NCI-H748 (cell line): Measurements from ENCODE around the gene CHSY3.

Experiments
- DNase-seq: peaks from one replicate; lab custom pipeline; 2025; ENCODE audit not compliant: unreplicated experiment; lab: John Stamatoyannopoulos, UW

The CHSY3 gene

DNA sequence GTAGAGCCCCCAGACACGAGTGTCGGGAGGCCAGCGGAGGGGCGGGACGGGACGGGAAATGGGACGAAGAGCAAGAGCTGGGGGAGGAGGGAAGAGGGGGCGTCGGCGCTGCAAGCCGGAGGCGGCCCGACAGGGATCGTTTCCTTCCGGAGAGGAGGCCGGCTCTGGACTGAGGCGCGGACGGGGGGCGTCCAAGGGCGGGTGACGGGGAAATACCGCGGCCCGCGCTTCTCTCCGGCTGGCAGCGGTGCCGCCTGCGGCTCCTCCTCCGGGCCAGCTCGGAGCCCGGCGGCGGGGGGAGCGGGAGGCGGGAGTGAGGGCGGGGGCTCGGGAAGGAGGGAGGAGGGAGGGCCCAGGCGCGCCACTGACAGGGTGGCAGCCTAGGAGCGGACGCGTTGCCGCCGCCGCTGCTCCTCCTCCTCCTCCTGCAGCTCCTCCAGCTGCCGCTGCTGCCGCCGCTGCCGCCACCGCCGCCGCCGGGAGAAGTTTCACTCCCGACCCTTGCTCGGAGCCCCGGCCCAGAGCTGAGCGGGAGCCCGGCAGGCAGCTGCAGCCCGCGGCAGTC, at the start of gene CHSY3:
TSS of gene CHSY3 (plus strand) at position 364 of the 565 bp plus-strand sequence.
- peak; percentile 77 for DNase-seq

DNA sequence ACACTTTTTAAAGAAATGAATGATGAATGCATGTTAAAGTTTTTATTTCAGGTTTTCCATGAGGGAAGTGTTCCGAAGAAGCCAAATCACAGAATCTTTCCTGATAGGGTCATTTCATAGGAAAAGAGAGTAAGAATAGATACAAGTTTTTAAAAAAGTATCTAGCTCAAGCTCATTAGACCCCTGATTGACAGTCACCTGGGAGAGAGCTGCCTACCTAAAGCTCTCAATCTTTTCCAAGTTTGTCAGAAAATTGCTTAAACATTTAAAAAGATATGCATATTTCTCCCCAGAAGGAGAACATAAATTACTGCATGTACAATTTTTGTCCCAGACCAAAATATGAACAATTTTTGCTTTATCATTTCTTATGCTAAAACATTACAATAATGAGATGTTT, 47.9 kb upstream of the CHSY3 start:
- DNase-seq: no peak

DNA sequence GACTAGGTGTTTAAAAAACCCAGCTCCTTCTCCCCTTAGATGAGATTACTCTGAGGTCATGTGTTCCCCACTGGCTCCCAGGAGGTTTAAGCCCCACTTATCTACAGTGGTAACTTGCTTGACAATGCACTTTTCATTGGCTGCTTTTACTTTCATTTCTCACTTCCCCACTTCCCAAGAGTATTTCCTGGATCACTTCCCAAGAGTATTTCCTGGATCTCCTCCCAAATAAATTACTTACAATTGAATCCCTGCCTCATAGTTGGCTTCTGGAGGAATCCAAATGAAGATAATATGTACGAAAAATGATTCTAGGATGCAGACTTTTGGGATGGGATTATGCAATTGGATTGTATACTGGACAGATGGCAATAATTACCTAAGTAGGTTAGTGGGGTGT, 47.1 kb upstream of the CHSY3 start:
- no peak for DNase-seq

DNA sequence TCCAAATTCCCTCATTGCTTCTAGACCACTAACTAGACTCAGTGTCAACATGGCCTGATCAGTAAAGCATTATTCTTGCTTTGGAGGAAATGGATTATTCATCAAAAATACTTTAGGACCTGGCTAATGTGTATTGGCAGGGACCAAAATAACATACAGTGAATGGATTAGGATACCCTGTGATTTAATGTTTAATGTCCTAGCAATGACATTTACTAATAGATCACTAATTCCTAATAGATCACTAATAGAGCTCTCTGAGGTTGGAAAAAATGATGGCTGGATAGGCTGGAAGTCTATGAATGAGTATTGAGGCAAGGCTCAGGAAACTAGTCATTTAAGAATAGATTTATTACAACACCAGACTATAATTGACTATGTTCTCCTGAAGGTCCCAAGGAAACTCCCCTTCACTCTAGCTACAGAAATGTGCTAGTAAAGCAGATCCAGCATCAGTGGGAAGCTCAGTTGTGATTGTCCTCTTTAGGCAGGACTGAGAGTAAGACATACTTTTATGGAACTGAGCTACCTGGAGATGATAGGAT, 46.1 kb upstream of the CHSY3 start:
- DNase-seq: no peak

DNA sequence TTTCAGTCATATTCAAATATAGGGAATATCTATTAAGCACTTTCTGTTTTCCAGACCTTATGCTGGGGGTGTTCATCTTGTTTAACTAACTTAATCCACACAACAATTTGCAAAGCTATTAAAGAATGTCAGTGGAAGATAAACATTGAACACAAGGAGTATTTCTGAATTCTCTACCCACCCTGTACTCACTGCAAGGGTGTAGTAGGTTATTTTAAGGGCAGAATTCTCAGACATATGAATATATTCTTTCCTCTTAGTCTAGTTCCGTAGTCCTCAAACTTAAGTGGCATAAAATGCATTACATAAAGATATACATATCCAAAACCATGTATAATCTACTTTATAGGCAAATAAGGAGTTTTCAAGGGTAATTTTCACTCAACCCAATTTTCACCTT, 19.9 kb upstream of the CHSY3 start:
- DNase-seq: no peak

DNA sequence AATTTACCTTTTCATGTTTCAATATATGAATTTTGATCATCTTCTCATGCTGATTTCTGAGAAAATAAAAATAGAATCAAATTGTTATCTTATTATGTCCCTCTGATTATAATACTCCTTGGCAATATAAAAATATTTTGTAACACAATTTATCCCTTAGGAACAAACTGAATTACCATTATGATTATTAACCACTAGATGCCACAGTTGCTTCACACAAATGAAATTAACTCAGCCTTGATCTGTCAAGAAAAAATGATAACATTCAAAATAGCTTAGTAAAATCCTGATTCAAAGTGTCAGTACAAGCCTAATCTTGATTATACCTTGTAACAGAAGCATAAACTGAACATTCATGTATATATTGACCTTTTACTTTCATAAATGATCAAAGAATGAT, 4.8 kb upstream of the CHSY3 start:
- no peak for DNase-seq

DNA sequence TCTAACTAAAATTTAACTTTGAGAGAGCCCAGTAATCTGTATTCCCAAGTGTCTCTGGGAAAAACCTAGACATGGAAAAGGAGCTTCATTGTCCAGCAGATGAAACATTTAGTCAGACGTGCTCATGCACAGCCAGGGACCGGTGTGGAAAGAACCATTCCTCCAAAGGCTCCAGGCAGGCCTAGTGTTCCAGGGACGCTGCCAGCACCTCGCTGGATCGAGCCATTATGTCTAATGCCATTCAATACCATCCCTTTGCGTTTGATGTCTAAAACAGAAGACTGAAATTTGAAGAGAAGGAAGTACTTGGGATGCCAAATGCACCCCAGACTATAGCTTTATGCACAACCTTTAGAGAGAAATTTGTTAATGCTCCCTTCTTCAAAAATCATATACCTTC, 1.4 kb upstream of the CHSY3 start:
- DNase-seq: peak; percentile 18

DNA sequence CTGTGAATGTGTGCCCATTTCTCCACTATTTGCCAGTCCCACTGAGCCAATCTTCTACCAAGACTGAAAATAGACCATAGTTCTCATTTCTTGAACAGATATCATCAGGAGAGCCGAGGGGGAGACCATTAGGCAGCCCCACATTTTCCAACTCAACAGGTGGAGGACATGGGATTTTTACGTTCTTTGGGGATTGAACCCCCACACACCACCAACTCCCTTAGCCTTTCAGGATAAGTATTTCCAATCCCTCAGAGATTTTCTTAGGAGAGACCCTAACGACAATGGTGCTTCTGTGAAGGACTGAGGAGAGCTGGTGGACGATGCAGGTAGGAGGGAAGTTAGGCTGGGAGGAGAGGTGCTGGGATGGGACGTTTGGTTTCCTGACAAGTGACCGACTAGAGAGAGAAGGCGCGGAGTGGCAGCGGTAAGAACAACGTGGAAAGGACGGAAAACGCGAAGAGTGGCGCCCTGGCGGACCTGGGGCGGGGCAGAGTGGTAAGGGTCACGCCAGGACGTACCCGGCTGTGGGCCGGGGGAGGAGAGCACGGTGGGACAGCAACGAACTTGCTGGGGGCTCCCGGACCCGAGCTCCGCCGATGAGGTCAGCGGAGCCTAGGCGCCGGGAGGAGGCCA, 681 bp upstream of the CHSY3 start:
- DNase-seq: no peak

DNA sequence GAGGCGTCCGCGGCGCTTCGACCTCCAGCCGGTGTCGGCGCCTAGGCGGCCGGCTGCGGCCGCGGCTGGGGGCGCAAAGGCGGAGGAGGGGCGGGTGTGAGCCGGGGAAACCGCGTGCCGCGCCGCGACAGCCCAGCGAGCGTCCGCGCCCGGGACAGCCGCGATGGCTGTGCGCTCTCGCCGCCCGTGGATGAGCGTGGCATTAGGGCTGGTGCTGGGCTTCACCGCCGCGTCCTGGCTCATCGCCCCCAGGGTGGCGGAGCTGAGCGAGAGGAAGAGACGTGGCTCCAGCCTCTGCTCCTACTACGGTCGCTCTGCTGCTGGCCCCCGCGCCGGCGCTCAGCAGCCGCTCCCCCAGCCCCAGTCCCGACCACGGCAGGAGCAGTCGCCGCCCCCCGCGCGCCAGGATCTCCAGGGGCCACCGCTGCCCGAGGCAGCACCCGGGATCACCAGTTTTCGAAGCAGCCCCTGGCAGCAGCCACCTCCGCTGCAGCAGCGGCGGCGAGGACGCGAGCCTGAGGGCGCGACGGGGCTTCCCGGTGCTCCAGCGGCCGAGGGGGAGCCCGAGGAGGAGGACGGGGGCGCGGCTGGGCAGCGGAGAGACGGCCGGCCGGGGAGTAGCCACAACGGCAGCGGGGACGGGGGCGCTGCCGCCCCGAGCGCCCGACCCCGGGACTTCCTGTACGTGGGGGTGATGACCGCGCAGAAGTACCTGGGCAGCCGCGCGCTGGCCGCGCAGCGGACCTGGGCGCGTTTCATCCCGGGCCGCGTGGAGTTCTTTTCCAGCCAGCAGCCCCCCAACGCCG, 605 bp downstream of the CHSY3 start:
- DNase-seq: peak; percentile 57

DNA sequence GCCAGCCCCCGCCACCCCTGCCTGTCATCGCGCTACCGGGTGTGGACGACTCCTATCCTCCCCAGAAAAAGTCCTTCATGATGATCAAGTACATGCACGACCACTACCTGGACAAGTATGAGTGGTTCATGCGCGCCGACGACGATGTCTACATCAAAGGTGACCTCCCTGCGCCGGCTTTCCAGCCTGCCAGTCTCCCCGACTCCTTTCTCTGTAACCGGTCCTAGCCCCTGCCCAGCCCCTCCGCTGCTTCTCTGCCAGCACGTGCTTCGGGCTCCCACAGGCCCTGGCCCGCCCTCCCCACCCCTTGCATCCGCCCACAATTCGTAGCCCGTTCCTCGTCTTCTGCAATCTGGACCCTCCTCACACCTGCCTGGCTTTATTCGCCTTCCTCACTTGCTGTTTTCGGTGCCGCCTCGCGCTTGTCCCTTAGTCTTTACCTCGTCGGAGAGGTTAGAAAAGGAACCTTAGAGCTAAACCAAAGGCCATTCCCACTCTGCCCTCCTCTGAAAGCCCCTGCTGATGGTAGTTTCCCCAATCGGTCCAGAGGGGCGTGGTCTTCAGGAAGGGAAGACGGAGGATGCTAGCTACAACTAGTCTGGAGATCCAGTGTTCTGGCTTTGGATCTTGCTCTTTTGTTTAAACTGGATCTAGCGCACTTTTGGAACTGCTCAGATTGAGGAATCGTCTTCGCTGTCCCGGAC, 1.4 kb downstream of the CHSY3 start:
- DNase-seq: peak; percentile 57

DNA sequence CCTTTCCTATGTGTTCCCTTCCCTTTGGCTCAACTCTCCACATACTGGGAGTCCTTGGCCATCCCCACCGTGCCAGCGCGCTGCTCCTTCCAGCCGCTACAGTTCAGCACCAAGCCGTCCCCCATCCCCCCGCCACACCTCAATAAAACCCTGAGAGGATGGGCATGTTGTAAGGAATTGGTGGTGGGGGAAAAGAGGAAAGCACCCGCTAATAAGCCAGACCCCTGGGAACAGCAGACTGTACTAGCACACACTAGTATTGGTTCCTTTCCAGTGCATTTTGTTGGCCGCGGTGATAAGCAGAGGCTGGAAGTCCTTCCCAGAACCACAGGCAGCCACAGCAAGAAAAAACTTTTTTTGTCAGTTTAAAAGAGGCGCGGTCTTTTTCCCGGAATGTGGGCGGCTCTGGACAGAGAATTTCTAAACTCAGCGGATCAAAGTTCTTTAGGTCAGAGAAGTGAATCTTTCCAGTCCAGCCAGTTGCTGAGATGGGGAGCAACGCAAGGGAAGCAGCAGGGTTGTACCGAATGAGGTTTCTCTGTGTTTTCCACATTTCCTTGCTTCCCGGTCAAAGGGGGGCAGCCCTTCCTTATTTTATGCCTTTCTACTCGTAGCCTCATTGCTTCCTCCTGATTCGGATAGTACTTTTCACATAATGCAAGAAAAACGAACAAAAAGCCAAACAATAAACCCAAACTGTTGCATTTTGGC, 2.1 kb downstream of the CHSY3 start:
- DNase-seq: no peak

DNA sequence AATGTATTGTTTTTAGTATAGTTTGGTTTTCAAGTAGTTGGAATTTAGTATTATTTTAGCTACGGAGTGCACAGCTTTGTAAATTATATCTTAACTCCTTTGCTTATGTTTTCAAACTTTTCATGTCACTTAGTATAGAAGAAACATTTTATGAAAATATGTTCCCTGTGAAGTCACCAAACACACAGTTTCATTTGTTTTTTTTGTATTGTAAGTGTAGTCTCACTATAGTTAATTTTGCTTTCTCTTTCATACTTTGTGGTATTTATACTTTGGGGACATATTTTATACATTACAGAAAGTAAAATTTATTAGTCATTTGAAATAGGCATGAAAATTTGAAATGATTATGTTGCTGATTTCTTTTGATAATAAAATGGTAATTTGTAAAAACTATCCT, 5.0 kb downstream of the CHSY3 start:
- no peak for DNase-seq

DNA sequence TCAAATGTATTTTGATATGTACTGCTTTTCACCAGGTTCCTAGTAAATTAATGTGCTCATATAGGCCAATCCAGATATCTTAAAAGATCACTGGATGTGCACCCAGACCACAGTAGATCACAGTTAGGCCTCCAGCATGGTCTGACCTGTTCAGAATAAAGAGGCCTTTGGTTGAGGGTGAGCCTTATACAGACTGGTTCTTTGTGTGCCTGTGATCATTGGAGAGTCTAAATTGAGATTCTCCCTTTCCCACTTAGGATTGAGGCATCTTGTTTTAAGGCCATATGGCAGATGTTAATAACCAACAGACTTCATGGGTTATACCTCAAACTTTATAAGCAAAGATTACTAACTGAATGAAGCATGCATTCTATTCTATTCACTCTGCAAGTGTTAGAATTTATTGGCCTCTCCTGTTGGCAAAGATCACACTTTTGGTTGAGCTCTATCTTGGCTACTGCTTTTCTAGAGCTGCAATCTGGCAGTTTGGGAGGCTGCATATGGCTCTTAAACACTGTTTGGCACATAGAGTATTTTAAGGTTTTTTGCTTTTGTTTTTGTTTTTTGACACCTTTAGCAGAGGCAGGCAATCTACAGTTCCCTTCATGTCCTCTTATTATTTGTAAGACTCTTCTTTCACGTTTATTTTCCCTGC, 8.5 kb downstream of the CHSY3 start:
- no peak for DNase-seq

DNA sequence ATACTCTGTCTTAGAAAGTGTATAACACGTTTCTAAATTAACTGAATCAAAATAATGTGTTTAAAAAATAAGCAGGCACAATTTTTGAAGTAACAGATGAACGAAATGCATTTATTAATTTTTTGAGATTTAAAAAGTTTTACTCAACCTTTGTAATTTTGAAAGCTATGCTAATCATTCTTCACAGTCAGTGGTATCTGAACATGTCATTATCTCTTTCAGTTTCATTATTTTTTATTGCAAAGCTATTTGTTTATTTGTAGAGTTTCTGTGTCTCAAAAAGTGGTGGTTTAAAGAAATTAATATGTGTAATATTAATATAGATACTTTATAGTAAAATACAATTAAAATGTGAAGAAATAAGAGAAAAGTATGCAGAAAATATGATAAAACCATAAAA, 11.2 kb downstream of the CHSY3 start:
- DNase-seq: no peak

DNA sequence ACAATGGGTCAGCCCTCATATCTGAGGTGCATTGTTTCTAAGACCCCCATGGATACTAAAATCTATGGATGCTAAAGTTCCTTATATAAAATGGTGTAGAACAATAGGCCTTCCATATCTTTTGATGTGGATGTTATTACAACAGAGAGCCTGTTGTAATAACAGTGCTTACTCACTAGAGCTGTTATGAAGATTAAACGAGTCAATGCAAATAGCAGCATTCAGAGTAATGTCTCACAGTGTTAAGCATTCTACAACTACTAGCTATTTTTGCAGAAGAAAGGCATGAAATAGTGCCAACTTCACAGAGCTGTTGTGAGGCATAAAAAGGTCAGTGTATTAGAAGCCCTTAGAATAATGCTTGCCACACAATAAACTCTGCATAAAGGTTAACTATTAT, 13.0 kb downstream of the CHSY3 start:
- no peak for DNase-seq

DNA sequence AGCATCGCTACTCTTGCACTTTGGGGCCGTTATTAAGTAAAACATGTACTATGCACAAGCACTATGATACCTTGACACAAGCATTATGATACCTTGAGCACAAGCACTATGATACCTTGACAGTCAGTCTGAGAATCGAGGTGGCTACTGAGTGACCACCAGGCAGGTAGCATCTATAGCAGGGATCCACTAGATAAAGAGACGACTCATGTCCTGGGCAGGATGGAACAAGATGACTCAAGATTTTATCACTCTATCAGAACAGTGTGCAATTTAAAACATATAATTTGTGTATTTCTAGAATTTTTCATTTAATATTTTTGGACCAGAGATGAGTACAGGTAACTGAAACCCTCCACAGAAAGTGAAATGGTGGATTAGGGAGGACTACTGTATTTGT, 16.9 kb downstream of the CHSY3 start:
- no peak for DNase-seq

DNA sequence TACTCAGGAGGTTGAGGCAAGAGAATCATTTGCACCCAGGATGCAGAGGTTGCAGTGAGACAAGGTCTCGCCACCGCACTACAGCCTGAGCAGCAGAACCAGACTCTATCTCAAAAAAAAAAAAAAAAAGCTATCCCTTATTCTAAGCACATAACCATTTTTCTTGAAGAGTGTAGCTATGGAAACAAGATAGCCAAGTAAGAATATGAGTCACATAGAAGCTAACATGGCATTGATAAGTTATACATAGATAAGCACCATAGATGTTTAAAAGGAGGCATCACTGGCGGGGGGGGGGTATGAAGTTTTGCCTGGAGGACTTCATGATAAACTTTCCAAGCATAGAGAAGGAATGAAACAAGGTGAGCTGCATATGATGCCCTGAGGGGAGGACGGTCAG, 26.0 kb downstream of the CHSY3 start:
- DNase-seq: no peak

DNA sequence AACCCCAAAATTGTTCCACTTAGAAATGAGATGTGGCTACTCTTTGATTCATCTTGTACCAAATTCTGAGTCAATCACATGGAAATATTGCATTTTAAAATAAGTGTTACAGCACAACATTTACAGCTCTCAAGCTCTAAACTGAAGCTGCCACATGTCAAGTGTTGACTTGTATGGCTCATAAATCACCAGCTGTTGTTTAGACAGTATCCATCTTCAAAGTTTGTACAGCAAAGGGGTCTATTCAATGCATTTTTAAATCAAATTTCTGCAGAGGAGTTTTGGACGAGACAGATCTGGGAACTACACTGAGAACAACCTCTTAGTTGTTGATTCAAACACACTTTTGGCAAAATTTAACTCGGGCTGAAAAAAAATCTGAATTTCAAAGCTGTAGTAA, 31.4 kb downstream of the CHSY3 start:
- DNase-seq: no peak

DNA sequence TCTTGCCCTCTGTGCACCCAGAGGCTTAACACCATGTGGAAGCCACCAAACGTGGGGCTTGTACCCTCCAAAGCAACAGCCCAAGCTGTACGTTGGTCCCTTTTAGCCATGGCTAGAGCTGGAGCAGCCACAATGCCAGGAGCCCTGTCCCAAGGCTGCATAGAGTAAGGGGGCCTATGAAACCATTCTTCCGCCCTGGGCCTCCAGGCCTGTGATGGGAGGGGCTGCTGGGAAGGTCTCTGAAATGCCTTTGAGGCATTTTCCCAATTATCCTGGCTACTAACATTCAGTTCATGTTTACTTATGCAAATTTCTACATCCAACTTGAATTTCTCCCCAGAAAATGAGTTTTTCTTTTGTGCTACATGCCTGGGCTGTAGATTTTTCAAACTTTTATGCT, 33.8 kb downstream of the CHSY3 start:
- no peak for DNase-seq

DNA sequence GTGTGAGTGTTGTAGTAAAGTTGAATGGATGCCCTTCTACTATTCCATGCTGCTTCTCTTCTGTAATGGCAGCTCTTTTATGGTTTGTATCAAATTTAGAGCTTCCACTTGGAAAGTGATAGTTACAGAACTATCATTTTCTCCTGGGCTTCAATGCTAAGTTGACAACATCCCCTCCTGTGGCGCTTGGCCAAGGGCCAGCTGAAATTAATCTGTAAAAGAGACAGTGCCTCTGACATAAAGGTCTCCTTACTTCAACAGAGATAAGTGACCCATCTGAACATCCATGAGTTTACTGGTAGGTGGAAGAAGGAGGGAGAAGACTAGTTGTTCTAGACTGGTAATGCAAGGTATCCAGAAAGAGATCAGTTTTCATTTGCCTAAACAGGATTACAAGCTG, 39.7 kb downstream of the CHSY3 start:
- DNase-seq: peak; percentile 48
